Measurements from ENCODE around the gene ADCY2.

The ADCY2 gene

GRCh38 chr5:7597059-7597642 lies 201.2 kb downstream of the ADCY2 start:
- no peak for DNase-seq (ENCODE audit: low read depth)

DNA sequence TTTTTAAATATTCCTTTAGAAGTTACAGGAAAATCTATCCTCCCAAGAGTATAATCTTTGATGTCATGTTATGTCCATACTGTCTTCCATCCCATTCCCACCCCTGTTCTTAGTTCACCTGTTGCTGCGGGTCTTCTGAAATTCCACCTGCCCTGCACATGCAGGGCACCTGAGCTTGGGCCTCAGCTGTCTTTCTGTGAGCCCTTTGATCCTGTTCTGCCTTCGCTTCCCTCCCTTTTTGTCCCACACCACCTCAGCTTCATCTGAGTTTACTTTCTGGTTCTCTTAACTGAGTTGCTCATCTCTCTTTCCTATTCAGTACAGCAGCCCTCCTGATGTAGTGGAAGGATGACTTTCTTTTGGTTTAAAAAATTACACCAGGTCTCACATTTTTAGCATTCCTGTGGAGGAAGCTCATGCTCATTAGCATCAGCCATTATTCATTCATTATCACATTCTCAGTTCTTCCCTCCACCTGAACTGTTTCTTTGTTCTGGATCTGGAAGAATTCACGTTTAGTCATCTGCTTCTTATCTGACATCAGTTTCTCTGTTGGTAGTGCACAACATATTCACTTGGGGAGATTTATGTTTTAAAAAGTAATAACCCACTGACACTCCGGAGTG lies 211.0 kb downstream of the ADCY2 start:
- DNase-seq (ENCODE audit: low read depth), result no peak

- DNase-seq (ENCODE audit: low read depth), result no peak
Measured at GRCh38 chr5:7608772-7609171, 212.8 kb downstream of the ADCY2 start.

- no peak for DNase-seq (ENCODE audit: low read depth)
Measured at GRCh38 chr5:7609726-7610125, 213.8 kb downstream of the ADCY2 start.

- DNase-seq (ENCODE audit: low read depth), result no peak
Measured at GRCh38 chr5:7610531-7611177, 214.7 kb downstream of the ADCY2 start.

DNA sequence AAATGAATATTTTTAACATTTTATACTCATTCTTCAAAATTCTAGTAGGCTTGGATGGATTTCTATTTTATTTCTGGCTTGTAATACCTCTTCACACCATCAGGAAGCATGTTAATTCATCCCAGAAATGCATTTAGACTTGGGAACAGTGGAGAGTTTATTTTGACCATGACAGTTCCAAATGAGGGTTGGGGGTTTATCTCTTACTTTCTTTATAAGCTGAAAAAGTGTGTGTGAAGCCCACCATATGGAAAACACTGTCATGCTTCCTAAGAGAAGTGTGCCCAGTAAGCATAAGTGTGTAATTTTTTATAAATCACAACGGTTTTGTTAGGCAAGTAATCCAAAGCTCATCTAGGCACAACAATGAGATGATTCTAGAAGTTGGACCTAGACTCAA lies 215.6 kb downstream of the ADCY2 start:
- no peak for DNase-seq (ENCODE audit: low read depth)

DNA sequence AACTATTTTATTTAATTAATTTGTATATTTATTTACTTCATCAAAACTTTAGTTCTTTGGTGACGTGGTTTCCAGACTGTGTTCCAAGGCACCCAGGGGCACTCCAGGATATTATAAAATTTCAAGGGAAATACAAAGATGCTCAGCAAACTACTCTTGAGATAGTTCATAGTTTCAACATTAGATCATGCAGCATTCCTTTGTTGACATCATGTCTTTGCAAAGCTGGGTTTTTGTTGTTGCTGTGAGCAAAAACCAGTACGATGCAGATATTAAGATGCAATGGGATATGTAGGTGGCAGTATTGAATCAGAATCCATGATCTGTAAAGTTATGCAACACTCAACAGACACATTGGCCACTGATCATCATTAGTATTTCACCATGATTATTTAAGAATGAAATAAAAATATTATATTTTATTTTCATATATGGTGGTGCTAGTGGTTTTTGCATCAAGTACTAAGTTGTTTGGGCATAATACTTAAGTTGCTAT lies 219.7 kb downstream of the ADCY2 start:
- DNase-seq (ENCODE audit: low read depth), result no peak

GRCh38 chr5:7616897-7617296 lies 221.0 kb downstream of the ADCY2 start:
- DNase-seq (ENCODE audit: low read depth), result no peak

GRCh38 chr5:7622498-7622897 lies 226.6 kb downstream of the ADCY2 start:
- no peak for DNase-seq (ENCODE audit: low read depth)

GRCh38 chr5:7625740-7626139 lies 229.8 kb downstream of the ADCY2 start:
- no peak for DNase-seq (ENCODE audit: low read depth)

DNA sequence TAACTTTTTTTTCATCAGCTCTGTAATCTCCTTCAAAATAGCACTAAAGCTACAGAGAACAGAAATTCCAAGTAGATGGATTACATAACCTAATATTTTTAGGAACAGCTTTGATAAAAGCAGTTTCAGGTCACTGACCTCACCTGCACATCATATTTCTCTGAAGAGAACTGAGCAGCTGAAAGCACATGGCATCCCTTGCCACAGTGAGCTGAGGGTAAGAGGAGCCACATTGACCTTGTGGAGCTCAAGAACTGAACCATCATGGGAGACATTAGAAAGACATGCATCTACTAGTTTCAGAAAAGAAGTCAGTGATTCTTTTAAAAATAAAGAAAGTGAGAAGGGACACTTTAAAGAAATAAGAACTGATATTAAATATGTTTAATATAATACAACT lies 232.3 kb downstream of the ADCY2 start:
- DNase-seq (ENCODE audit: low read depth), result no peak

DNA sequence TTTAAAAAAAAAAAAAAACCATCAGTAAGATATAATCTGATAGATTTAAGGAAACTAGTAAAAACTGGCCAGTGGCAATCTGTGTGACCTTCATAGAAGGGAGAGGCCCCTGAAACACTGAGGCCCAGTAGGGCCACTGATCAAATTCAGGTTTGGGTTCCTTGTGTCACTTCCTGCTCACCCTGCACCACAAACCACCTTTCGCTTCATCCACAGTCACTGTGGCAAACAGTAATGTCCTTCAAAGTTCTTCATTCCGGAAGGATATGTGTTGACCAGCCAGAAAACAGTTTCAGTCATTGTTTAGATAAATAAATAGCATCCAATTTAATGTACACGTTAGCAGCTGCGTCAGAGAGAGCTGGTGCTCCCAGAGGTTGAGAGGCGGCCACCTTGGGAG lies 232.9 kb downstream of the ADCY2 start:
- no peak for DNase-seq (ENCODE audit: low read depth)

GRCh38 chr5:7629561-7629960 lies 233.6 kb downstream of the ADCY2 start:
- no peak for DNase-seq (ENCODE audit: low read depth)

DNA sequence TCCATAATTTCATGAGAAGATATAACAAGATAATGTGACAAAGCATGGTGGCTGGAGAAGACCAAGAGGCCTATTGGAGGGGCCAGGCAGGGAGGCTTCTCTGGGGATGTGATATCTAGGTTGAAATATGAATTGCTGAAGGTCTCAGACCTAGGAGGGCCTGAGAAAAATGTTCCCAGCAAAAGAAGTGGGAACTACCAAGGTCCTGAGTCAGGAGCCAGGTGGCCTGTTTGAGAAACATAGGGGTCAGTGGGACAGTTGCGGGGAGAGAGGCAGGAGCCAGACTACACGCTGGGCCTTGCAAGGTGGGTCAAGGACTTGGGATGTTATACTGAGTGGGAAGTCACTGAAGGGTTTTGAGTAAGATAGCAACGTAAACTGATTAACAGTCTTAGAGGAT lies 238.9 kb downstream of the ADCY2 start:
- no peak for DNase-seq (ENCODE audit: low read depth)

DNA sequence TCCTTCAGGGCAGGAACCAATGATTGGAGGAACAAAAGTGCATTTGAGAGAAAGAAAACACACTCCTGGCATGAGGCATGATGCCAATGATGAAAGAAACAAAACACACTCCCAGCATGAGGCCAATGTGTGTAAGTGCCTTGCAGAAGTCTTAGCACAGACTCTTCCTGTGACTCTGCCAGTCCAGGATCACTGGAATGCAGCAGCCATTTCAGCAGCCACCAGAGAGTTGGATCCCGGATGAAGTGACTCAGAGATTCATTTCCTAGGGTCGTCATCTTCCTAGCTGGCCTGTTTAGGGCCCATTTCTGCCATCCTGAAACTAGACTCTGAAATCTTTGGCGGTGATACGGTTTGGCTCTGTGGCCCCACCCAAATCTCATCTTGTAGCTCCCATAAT lies 242.5 kb downstream of the ADCY2 start:
- DNase-seq (ENCODE audit: low read depth), result no peak

GRCh38 chr5:7642029-7642428 lies 246.1 kb downstream of the ADCY2 start:
- no peak for DNase-seq (ENCODE audit: low read depth)

- DNase-seq (ENCODE audit: low read depth), result no peak
Measured at GRCh38 chr5:7644723-7645122, 248.8 kb downstream of the ADCY2 start.

DNA sequence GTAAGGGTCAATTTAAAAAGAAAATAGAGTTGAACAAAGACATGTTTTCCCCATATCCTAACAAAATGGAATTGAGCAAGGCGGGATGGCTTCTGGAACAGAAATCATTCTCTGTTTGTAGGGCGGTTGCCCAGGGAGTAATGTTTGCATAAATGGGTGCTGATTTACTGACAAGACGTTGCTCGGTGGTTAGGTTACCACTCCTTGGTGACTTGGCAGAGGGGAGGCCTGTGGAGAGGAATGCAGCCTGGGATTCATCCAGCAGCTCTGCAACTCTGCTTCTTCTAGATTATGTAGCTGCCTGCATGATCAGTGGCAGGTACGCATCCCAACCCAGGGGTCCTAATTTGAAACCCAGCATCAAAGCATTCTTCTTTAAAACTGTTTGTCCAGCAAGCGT lies 254.8 kb downstream of the ADCY2 start:
- DNase-seq (ENCODE audit: low read depth), result no peak

GRCh38 chr5:7653046-7653445 lies 257.1 kb downstream of the ADCY2 start:
- no peak for DNase-seq (ENCODE audit: low read depth)

DNA sequence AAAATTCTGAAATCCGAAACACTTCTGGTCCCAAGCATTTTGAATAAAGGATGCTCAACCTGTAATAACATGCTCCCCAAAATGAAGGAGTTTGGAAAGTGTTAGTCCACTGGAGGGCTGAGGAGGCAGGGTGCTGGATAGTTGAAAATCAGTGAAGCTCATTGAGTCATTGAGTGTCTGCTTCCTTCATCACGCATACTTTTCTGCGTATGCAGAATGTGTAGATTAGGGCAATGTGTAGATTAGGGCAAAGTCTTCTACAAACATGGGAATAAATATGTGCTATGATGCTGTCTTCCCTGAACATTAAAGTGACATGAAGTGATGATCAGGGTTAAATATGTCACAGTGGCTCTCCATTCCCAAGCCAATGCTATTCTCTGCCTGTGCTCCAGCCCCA lies 261.2 kb downstream of the ADCY2 start:
- no peak for DNase-seq (ENCODE audit: low read depth)

- DNase-seq (ENCODE audit: low read depth), result no peak
Measured at GRCh38 chr5:7659420-7659819, 263.5 kb downstream of the ADCY2 start.

GRCh38 chr5:7662289-7662688 lies 266.4 kb downstream of the ADCY2 start:
- DNase-seq (ENCODE audit: low read depth), result no peak

- DNase-seq (ENCODE audit: low read depth), result no peak
Measured at GRCh38 chr5:7663808-7664207, 267.9 kb downstream of the ADCY2 start.

- no peak for DNase-seq (ENCODE audit: low read depth)
Measured at GRCh38 chr5:7664208-7664607, 268.3 kb downstream of the ADCY2 start.
